ENCODE data around the gene ARHGAP8.
A peak's percentile ranks its signal among the peaks of the same experiment; 100 is the strongest.

The ARHGAP8 gene

GRCh38 chr22:44726439-44726838, 25.9 kb upstream of the ARHGAP8 start:
- DNase-seq (ENCODE audit: low spot score) = no peak

- no peak for DNase-seq (ENCODE audit: low spot score)
Observed at GRCh38 chr22:44727148-44727547, 25.2 kb upstream of the ARHGAP8 start.

GRCh38 chr22:44727709-44728108, 24.7 kb upstream of the ARHGAP8 start:
- no peak for DNase-seq (ENCODE audit: low spot score)

GRCh38 chr22:44728761-44729324, 23.5 kb upstream of the ARHGAP8 start:
- no peak for DNase-seq (ENCODE audit: low spot score)

GRCh38 chr22:44729391-44730021, 22.9 kb upstream of the ARHGAP8 start:
- no peak for DNase-seq (ENCODE audit: low spot score)

- DNase-seq (ENCODE audit: low spot score) = no peak
Observed at GRCh38 chr22:44730022-44730393, 22.4 kb upstream of the ARHGAP8 start.

GRCh38 chr22:44730490-44731356, 21.7 kb upstream of the ARHGAP8 start:
- no peak for DNase-seq (ENCODE audit: low spot score)

- DNase-seq (ENCODE audit: low spot score) = no peak
Observed at GRCh38 chr22:44731357-44731970, 20.9 kb upstream of the ARHGAP8 start.

GRCh38 chr22:44732017-44732561, 20.3 kb upstream of the ARHGAP8 start:
- no peak for DNase-seq (ENCODE audit: low spot score)

GRCh38 chr22:44732661-44733060, 19.7 kb upstream of the ARHGAP8 start:
- DNase-seq (ENCODE audit: low spot score) = no peak

GRCh38 chr22:44733426-44734106, 18.8 kb upstream of the ARHGAP8 start:
- no peak for DNase-seq (ENCODE audit: low spot score)

GRCh38 chr22:44734278-44734677, 18.1 kb upstream of the ARHGAP8 start:
- DNase-seq (ENCODE audit: low spot score) = no peak

GRCh38 chr22:44734801-44735517, 17.4 kb upstream of the ARHGAP8 start:
- DNase-seq (ENCODE audit: low spot score) = no peak

GRCh38 chr22:44735518-44736428, 16.6 kb upstream of the ARHGAP8 start:
- DNase-seq (ENCODE audit: low spot score) = peak; percentile 65

- DNase-seq (ENCODE audit: low spot score) = no peak
Observed at GRCh38 chr22:44736581-44737405, 15.6 kb upstream of the ARHGAP8 start.

GRCh38 chr22:44737406-44738346, 14.7 kb upstream of the ARHGAP8 start:
- DNase-seq (ENCODE audit: low spot score) = no peak

GRCh38 chr22:44738347-44738715, 14.0 kb upstream of the ARHGAP8 start:
- peak; percentile 39 for DNase-seq (ENCODE audit: low spot score)

GRCh38 chr22:44739024-44739423, 13.4 kb upstream of the ARHGAP8 start:
- DNase-seq (ENCODE audit: low spot score) = no peak
